Motor neuron (in vitro differentiated cells): Measurements from ENCODE around the gene COL6A5. TPM values are rescaled to one million over a fixed set of nuclear protein-coding genes. Genes with fewer than 3 reads are reported as not detected.

Experiments used
- ATAC-seq, 8 experiments: fragments of 200-7000 bp; cut with Tn5 transposase; replicated peaks in 6 of 8; 2 replicates each; pipeline ENCODE4 v1.8.0; 2021; ENCODE audit warnings: mild to moderate bottlenecking in 8 of 8, moderate library complexity in 8 of 8
- H3K27ac ChIP-seq, 2 donors: fragments of 250-450 bp; sonication (Bioruptor Pico); 2 replicates each; pipeline ENCODE4 v1.9.0; 2021; ENCODE audit warnings: antibody characterized with exemption in 2 of 2, mild to moderate bottlenecking in 2 of 2, moderate library complexity in 1 of 2
- H3K4me1 ChIP-seq, 2 donors: fragments of 250-450 bp; sonication (Bioruptor Pico); replicated peaks in 1 of 2; 2 replicates each; pipeline ENCODE4 v1.6.1; 2021; ENCODE audit warnings: antibody characterized with exemption in 2 of 2, mild to moderate bottlenecking in 2 of 2, moderate library complexity in 1 of 2
- H3K4me3 ChIP-seq, 5 donors: fragments of 250-450 bp; sonication (Bioruptor Pico); 2 replicates each; pipeline ENCODE4 v1.9.0; 2021; ENCODE audit warnings: antibody characterized with exemption in 5 of 5, mild to moderate bottlenecking in 5 of 5, moderate library complexity in 4 of 5
- WGBS, 10 experiments: fragments of 450-650 bp; shearing (Covaris generic); methylation state at CpG; one replicate each; pipeline ENCODE4 v1.0.0; 2022; 5-methylcytosine and 5-hydroxymethylcytosine counted together
- in situ Hi-C, 9 experiments: fragments of 400-800 bp; cut with MboI; loops; one replicate each; pipeline ENCODE4 v1.15.0; 2021; ENCODE audit warnings: low sequenced_read_pairs in 9 of 9, low pct_unique_long_range_greater_than_20kb in 2 of 9; ENCODE audit not compliant: unreplicated experiment in 9 of 9
- total RNA-seq, 8 experiments: library from RNA; unstranded; fragments of 300-600 nt; gene quantifications; 2 replicates each; pipeline versions ENCODE4 v1.2.3 to v1.2.4, GENCODE V29; 2022

Gene COL6A5
- total RNA-seq, 8 experiments from 2014 or later, result 0.05 to 0.50 (median 0.09) TPM; not detected in 4

DNA sequence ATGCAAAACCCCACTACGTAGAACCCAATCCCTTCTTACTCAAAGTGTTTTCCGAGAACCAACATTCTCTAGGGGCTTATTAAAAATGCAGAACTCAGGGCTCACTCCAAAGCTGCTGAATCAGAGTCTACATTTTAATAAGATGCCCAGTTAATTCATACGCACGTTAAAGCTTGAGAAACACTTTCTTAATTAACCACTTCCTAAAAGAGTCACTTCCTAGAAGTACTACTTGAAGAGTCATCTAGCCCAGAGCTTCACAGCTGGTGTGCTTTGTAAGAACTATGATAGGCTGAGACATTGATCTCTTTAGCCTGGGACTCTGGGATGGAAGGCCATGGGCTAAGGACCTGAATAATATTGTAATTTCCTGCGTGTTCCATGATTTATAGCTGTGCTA is 9.0 kb downstream of the COL6A5 start:
- 20 to 100% (median 77%) methylated on average over 2 to 5 of the region's 5 CpGs; no CpG with 5 or more reads in 1 of the 10 experiments for WGBS, 10 experiments
- Histone ChIP-seq H3K4me1 (no peaks in the 10 kb centered on the region), H3K27ac (no peak overlapping the region), H3K4me3 (no peak overlapping the region)
- in situ Hi-C loops, result no loop called here
- ATAC-seq, result peak in 1 of 8 experiments; percentile 48

DNA sequence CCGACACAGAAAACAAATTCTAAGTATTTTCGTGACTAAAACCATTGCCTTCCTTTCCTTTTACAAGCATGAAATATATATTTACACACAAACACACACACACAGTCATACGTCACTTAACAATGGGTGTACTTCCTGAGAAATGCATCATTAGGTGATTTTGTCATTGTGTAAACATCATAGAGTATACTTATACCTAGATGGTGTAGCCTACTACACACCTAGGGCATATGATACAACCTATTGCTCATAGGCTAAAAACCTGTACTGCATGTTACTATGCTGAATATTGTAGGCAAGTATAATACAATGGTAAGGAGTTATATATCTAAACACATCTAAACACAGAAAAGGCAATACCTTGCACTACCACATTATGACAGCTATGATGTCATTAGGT is 28.6 kb downstream of the COL6A5 start:
- H3K27ac ChIP-seq, result no peak overlapping the region
- ATAC-seq, result no peak
- 39 to 81% (median 53%) methylated on average over 1 to 3 of the region's 3 CpGs; no CpG with 5 or more reads in 2 of the 10 experiments for WGBS, 10 experiments
- in situ Hi-C loops, result no loop called here
- H3K4me1 ChIP-seq, result no peaks in the 10 kb centered on the region
- H3K4me3 ChIP-seq, result no peak overlapping the region

GRCh38 chr3:130374908-130375307 is 29.4 kb downstream of the COL6A5 start:
- no peak for ATAC-seq
- WGBS, 10 experiments, result 0 to 100% (median 78%) methylated on average over 1 of the region's 1 CpG; no CpG with 5 or more reads in 7 of the 10 experiments
- Histone ChIP-seq H3K4me3 (no peak overlapping the region), H3K27ac (no peak overlapping the region), H3K4me1 (no peaks in the 10 kb centered on the region)
- in situ Hi-C loops, result no loop called here

DNA sequence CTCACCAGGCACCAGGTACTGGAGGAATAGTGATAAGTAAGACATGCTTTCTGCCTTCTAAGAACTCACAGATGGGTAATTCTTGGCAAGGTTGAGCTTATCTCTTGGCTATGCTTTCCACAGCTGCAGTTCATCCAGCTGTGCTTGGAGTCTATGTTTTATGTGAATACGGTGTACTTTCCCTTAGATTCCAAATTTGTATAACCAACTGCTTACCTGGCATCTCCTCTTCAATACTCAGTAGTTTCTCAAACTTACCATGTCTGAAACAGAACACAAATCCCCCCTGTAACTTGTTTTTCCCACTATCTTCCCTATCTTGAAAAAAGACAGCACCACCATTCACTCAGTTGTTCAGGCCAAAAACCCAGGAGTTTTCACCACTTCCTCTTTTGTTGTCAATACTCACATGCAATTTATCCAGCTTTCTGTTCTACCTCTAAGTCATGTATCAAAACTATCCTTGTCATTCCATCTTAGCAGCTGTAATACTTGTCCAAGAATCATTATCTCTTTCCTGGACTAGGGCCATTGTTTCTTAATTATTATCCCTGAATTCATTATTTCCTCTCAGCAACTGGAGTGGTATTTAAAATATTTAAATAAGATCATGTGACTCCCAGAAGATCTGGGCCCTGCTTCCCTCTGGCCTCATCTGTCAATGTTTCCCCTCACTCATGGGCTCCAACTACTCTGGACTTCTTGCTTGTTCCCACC is 32.6 kb downstream of the COL6A5 start:
- ATAC-seq, result no peak
- WGBS, 10 experiments, result 67 to 100% (median 82%) methylated on average over 1 of the region's 1 CpG; no CpG with 5 or more reads in 5 of the 10 experiments
- no peak overlapping the region for H3K4me3 ChIP-seq
- in situ Hi-C loops, result no loop called here
- H3K27ac ChIP-seq, result no peak overlapping the region
- no peaks in the 10 kb centered on the region for H3K4me1 ChIP-seq

DNA sequence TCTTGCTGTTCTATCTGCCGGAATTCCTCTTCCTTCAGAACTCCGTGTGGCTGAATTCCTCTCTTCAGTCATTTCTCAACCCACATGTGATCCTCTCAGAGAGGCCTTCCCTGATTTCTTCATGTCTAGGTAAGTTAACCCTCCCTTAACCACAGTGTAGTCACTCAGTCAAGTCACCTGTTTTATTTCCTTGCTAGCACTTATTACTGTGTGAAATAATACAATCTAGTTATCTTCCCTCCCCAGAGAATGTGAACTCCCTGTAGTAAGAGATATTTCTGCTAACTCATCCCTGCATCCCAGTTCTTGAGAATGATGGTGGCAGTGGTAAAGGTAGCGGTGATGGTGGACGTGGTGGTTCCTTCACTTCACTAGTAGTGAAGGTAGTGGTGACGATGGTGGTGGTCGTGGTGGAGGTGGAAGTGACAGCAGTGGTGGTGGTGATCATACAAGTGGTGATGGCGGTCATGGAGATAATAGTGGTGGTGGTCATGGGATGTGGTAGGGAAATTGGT is 33.3 kb downstream of the COL6A5 start:
- Histone ChIP-seq H3K27ac (no peak overlapping the region), H3K4me3 (no peak overlapping the region), H3K4me1 (no peaks in the 10 kb centered on the region)
- in situ Hi-C loops, result no loop called here
- no peak for ATAC-seq
- WGBS, 10 experiments, result 63 to 93% (median 81%) methylated on average over 1 to 7 of the region's 7 CpGs; no CpG with 5 or more reads in 2 of the 10 experiments

DNA sequence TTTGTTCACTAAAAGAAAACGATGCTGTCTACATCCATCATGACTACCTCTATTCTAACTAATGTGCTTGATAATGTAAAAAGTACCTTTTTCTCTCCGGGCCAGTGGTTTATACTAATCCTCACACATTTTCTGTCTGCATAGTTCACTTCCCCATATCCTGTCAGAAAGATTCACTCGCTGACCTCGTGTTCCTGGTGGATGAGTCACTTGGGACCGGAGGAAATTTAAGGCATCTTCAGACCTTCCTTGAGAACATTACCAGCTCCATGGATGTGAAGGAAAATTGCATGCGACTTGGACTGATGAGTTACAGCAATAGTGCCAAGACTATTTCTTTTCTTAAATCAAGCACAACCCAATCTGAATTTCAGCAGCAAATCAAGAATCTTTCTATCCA is 33.8 kb downstream of the COL6A5 start:
- Histone ChIP-seq H3K27ac (no peak overlapping the region), H3K4me1 (no peaks in the 10 kb centered on the region), H3K4me3 (no peak overlapping the region)
- WGBS, 10 experiments, result 22 to 100% (median 77%) methylated on average over 2 to 6 of the region's 6 CpGs
- in situ Hi-C loops, result no loop called here
- no peak for ATAC-seq

DNA sequence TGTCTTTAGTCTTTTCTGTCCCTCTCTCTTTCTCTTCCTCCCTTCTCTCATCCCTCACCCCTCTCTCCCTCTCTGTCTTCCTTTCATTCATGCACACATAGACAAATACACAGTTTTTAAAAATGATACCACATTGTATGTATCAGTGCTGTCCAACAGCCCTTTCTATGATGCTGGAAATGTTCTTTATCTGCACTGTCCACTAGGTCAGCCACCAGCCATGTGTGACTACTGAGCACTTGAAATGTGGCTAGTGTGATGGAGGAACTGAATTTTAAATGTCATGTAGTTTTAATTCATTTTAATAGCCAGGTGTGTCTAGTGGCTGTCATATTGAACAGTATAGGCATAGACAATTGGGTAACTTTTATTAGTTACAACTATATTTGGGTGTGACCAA is 34.9 kb downstream of the COL6A5 start:
- no peak overlapping the region for H3K4me3 ChIP-seq
- H3K27ac ChIP-seq, result no peak overlapping the region
- ATAC-seq, result no peak
- in situ Hi-C loops, result no loop called here
- no peaks in the 10 kb centered on the region for H3K4me1 ChIP-seq

GRCh38 chr3:130383424-130383823 is 38.0 kb downstream of the COL6A5 start:
- 43 to 87% (median 76%) methylated on average over 2 to 3 of the region's 3 CpGs for WGBS, 10 experiments
- Histone ChIP-seq H3K4me3 (no peak overlapping the region), H3K27ac (no peak overlapping the region), H3K4me1 (no peaks in the 10 kb centered on the region)
- no peak for ATAC-seq
- in situ Hi-C loops, result no loop called here

DNA sequence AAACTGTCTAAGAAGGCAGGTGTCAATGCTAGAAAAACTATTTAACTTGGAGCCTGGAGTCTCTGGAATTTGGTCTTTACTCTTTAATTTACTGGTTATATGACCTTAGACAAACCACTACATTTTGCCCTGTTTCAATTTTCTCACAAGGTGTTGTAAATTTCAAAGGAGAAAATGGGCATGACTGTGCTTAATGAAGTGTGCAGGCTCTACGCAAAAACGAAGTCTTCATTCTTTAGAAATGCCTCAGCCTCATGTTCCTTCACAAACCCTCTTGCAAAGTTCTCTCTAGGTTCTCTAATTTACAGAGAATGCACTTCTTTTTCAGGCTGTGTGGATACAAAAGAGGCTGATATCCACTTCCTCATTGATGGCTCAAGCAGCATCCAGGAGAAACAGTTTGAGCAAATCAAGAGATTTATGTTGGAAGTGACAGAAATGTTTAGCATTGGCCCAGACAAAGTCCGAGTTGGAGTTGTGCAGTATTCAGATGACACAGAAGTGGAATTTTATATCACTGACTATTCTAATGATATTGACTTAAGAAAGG is 39.1 kb downstream of the COL6A5 start:
- ATAC-seq, result no peak
- 0 to 90% (median 66%) methylated on average over 1 to 3 of the region's 3 CpGs for WGBS, 10 experiments
- H3K4me1 ChIP-seq, result no peaks in the 10 kb centered on the region
- no peak overlapping the region for H3K27ac ChIP-seq
- no peak overlapping the region for H3K4me3 ChIP-seq
- in situ Hi-C loops, result no loop called here

GRCh38 chr3:130386604-130387263 is 41.3 kb downstream of the COL6A5 start:
- Histone ChIP-seq H3K4me3 (no peak overlapping the region), H3K4me1 (no peaks in the 10 kb centered on the region), H3K27ac (no peak overlapping the region)
- WGBS, 10 experiments, result 0 to 89% (median 60%) methylated on average over 1 to 2 of the region's 2 CpGs
- no peak for ATAC-seq
- in situ Hi-C loops, result no loop called here

GRCh38 chr3:130389743-130390478 is 44.4 kb downstream of the COL6A5 start:
- H3K4me1 ChIP-seq, result no peaks in the 10 kb centered on the region
- no peak overlapping the region for H3K4me3 ChIP-seq
- in situ Hi-C loops, result no loop called here
- ATAC-seq, result peak in 3 of 8 experiments; percentile 59 to 80 (median 67)
- H3K27ac ChIP-seq, result no peak overlapping the region
- WGBS, 10 experiments, result 0 to 60% (median 43%) methylated on average over 1 of the region's 1 CpG; no CpG with 5 or more reads in 5 of the 10 experiments

- no peak for ATAC-seq
- Histone ChIP-seq H3K4me3 (no peak overlapping the region), H3K4me1 (no peaks in the 10 kb centered on the region), H3K27ac (no peak overlapping the region)
- in situ Hi-C loops, result no loop called here
- WGBS, 10 experiments, result 54 to 100% (median 85%) methylated on average over 1 to 2 of the region's 2 CpGs; no CpG with 5 or more reads in 2 of the 10 experiments
Observed at GRCh38 chr3:130392266-130392665, 46.8 kb downstream of the COL6A5 start.

DNA sequence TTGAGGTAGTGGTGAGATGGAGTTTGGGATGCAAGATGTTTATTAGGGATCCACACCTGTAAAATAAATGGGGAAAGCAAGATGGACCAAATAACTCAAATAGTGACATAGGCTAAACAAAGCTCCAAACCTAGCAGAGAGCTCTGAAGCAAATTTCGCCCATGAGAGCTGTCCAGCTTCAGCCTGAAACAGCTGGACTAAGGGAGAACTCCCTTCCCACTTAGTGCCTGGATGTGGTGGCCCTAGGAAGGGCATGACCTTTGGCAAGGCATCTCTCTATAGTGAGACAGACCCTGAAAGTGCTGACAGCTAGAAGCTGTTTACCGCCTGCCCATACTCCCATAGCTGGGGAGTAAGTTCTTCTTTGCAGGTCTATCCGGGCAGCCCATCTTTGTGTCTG is 48.1 kb downstream of the COL6A5 start:
- H3K4me3 ChIP-seq, result no peak overlapping the region
- no peak for ATAC-seq
- WGBS, 10 experiments, result 80 to 100% (median 95%) methylated on average over 1 to 3 of the region's 3 CpGs; no CpG with 5 or more reads in 6 of the 10 experiments
- no peak overlapping the region for H3K27ac ChIP-seq
- H3K4me1 ChIP-seq, result no peaks in the 10 kb centered on the region
- in situ Hi-C loops, result no loop called here
